HG03103 (cell line): Measurements from ENCODE around the gene ISG20L2.
A peak's percentile ranks its signal among the peaks of the same experiment; 100 is the strongest.

Source experiments
- ATAC-seq: cut with Tn5 transposase; IDR thresholded peaks from one replicate; pipeline ENCODE4 v1.9.1; 2021; ENCODE audit warnings: low read depth; ENCODE audit not compliant: unreplicated experiment

ISG20L2 gene

GRCh38 chr1:156742017-156742416 lies 13.5 kb upstream of the ISG20L2 start:
- no peak for ATAC-seq

GRCh38 chr1:156741481-156741983 lies 13.0 kb upstream of the ISG20L2 start:
- ATAC-seq, result no peak

- ATAC-seq, result peak; percentile 76
Observed at GRCh38 chr1:156740741-156741480, 12.3 kb upstream of the ISG20L2 start, which contains the start of gene MRPL24. MRPL24 (minus strand) TSS chr1:156741088; CDS start chr1:156738704, 2,384 bp downstream.

- no peak for ATAC-seq
Observed at GRCh38 chr1:156740237-156740740, 11.7 kb upstream of the ISG20L2 start.

GRCh38 chr1:156738916-156739315 lies 10.3 kb upstream of the ISG20L2 start:
- no peak for ATAC-seq

GRCh38 chr1:156738407-156738806 lies 9.8 kb upstream of the ISG20L2 start:
- ATAC-seq, result no peak

GRCh38 chr1:156733989-156734584 lies 5.5 kb upstream of the ISG20L2 start:
- ATAC-seq, result no peak

GRCh38 chr1:156727926-156728598 lies 504 bp downstream of the ISG20L2 start, which contains the start of gene METTL25B:
METTL25B (plus strand) TSS chr1:156728469; CDS start chr1:156729105, 636 bp downstream.
- ATAC-seq, result peak; percentile 37

GRCh38 chr1:156727492-156727891 lies 1.1 kb downstream of the ISG20L2 start:
- ATAC-seq, result no peak

- no peak for ATAC-seq
Observed at GRCh38 chr1:156726549-156727226, 1.9 kb downstream of the ISG20L2 start.

- ATAC-seq, result no peak
Observed at GRCh38 chr1:156725683-156726280, 2.8 kb downstream of the ISG20L2 start.

- ATAC-seq, result no peak
Observed at GRCh38 chr1:156721535-156721934, 7.0 kb downstream of the ISG20L2 start.

GRCh38 chr1:156721131-156721530 lies 7.4 kb downstream of the ISG20L2 start:
- no peak for ATAC-seq

GRCh38 chr1:156717351-156717750 lies 11.2 kb downstream of the ISG20L2 start:
- no peak for ATAC-seq

- no peak for ATAC-seq
Observed at GRCh38 chr1:156714830-156715229, 13.7 kb downstream of the ISG20L2 start.

GRCh38 chr1:156712626-156713025 lies 15.9 kb downstream of the ISG20L2 start:
- ATAC-seq, result no peak

GRCh38 chr1:156711011-156711817 lies 17.4 kb downstream of the ISG20L2 start:
- ATAC-seq, result no peak

- ATAC-seq, result no peak
Observed at GRCh38 chr1:156709757-156710489, 18.6 kb downstream of the ISG20L2 start.

GRCh38 chr1:156709031-156709430 lies 19.5 kb downstream of the ISG20L2 start:
- no peak for ATAC-seq
